ENCODE measurements around the gene STK33.

STK33 gene

DNA sequence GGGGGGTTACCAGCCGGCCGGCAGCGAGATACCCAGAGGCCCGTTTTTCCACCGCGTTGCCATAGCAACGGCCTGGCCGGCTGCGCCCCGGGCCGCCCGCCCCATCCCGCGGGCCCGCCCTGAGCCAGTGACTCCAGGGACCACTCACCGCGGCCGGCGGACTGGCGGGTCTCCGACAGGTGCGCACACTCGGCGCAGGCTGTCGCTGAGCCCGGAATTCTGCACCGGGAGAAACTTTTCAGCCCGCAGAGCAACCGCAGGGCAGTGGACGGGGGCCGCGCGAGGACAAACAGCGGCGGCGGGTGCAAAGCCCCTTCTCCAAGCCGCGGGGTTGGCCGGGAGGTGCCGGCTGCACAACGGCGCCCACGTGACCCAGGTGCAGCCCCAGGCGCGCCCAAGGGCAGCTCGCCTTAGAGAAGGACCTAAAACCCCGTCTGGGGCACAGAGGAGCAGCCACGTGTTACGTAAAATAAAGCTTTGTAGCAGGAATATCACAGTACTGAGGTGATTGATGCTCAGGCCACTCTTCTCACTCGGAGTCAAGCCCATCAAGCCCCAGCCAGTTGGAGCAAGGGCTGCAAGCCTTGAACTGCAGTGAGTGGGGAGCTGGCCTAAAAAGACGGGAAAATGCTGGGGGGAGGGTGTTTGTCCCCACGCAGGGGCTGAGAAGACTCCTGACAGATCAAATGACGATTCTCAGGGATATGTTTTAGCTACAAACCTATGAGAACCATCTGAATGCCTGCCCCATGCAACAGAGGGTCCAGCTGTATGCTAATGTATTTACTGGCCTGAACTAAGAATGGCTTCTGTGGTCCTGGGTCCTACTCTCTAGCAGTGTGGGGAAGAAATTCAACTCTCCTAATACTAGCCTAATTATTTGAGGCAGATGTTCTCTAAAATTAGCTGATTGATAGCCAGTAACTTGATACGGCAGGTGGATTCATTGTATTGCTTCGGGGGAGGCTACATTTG lies at the start of gene STK33:
Gene STK33 (minus strand): TSS at position 294 of the 975 bp plus-strand sequence. CDS start 119,323 bp downstream, outside the sequence.
- no peak for DNase-seq (ENCODE audit: low read depth in 2 of 2)

DNA sequence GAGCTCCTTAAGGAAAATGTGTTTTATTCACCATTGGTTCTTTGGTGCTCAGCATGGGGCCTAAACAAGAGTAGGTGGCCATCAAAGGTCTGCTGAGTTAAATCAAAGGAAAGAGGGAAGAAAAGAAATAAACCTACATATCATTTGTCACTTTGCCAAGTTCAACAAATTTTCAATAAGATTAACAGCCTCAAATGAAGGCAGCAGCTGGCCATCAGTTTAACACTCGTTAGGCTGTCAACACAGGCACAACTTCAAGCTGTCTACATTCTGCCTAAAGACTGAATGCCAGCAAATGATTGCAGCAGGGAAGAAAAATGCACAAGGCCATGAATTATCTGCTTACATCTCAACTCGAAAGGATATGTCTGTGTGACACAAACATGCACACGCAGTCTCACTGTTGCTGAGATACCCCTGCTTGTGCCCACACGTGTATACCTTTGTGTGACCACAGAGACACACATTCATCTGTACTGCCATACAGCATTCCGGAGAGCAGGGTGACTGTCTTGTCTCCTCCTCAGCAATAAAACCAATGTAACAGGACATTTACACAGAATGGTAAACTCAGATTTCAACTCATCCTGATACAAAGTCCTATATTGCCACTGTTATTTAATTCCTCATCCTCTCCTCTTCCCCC lies 48.3 kb upstream of the STK33 start:
- no peak for DNase-seq (ENCODE audit: low read depth in 2 of 2)

DNA sequence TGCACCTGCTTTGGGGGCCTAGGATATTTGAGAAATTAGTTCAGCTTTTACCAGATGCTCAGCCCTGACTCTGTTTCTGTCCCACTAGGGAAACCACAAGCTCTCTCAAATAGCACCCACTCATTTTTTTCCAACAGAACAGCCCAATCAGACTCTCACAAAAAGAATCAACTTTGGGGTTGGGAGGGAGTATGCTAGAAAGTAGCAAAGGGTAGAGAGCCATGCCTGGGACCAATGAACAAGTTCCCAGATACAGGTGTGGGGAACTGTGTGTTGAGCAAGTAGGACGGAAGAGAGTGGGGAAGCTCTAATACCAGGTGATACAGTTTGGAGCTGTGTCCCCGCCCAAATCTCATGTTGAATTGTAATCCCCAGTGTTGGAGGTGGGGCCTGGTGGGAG lies 47.3 kb upstream of the STK33 start:
- DNase-seq (ENCODE audit: low read depth in 2 of 2), result no peak

DNA sequence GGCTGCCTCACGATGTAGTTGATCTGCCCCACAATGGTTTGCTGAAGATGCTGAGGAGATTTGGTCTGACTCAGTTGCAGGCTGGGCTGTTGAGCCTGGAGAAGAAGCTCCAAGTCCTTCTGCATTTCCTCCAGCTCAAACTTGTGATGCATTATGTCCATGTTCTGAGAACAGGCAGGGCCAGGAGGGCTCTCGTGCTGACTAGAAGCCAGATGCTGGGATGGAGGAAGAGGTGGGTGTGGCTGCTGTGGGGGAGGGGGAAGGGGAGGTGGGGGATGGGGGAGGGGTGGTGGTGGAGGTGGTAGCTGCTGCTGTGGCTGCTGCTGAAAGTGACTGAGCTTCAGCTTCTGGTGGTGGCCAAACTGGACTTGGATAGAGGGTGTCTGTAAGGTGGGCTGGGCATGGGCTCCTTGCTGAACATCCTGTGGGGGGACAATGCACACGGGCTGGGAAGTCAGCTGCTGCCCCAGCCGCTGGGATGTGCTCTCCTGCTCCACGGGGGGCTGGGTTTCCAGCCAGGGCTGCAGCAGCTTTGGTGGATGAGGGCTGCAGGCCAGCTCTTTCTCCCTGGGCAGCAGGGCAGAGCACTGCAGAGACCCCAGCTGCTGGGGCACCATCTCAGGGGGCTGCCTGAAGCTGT lies 46.4 kb upstream of the STK33 start:
- DNase-seq (ENCODE audit: low read depth in 2 of 2), result no peak

DNA sequence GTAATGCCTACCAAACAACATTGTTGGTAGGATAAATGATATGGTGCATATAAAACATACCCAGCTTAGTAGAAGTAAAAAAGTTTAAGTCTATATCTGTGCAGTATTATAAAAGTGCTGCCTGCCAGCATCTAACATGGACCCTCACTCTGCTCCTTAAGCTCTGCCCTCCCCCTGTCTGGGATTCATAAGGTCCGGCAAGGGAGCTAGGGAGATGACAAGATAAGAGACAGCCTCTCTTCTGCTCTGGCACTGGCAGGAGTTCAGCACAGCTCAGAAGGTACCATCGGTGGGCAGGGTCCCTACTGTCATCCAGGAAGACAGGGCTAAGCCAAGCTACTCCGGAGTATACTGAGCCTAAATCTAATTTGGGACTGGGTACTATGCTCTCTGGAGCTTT lies 45.6 kb upstream of the STK33 start:
- no peak for DNase-seq (ENCODE audit: low read depth in 2 of 2)

DNA sequence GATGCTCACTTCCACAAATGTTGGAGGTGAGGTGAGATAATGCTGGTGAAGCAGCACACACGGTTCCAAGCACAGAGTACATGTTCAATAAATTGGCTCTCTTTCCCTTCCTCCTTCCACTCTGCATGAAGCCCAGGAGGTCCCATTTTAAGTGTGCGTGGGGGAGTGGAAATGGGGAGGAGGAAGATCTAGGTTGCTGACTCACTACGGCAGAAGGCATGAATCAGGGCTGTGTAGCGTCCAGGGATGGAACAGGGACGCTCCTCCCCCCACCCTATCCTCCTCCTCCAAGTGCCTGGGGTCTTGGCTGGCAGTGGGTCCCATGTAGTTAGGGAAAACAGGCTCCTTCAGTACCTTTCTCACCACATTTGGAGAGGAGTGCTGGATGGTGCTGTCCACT lies 44.3 kb upstream of the STK33 start:
- DNase-seq (ENCODE audit: low read depth in 2 of 2), result no peak

DNA sequence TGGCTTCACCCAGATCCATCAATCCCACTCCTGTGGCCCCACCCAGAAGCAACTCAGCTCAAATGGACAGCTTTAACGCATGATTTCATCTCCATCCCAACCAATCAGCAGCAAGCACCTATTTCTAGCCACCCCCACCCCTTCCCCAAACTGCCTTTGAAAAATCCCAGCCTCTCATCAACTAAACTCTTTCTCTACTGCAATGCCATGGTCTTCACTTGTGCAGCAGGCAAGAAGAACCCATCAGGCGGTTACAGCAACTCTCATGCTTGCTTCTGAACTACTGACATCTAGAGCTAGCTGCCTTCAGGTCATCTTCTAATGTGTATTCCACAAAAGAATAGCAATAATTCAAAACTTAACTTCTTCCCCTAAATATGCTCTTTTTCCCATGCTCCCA lies 42.1 kb upstream of the STK33 start:
- DNase-seq (ENCODE audit: low read depth in 2 of 2), result no peak

DNA sequence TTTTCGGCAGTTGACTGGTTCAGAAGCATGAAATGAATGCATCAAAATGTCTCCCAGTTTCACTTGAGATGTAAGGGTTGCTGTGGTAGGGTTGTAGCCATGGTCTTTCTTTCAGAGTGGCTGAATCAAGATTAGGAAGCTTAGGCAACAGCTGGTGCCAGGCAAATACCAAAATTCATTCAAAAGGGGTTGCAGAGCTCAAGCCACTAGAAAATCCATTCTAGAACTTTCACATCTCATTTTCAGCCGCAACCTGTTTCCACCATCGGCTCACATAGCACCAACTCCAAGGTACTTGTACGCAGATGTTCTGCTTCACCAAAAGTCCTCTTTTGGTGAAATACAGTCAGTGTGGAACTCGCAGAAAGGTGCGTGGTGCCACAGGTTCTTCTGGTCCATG lies 40.5 kb upstream of the STK33 start:
- DNase-seq (ENCODE audit: low read depth in 2 of 2), result no peak

DNA sequence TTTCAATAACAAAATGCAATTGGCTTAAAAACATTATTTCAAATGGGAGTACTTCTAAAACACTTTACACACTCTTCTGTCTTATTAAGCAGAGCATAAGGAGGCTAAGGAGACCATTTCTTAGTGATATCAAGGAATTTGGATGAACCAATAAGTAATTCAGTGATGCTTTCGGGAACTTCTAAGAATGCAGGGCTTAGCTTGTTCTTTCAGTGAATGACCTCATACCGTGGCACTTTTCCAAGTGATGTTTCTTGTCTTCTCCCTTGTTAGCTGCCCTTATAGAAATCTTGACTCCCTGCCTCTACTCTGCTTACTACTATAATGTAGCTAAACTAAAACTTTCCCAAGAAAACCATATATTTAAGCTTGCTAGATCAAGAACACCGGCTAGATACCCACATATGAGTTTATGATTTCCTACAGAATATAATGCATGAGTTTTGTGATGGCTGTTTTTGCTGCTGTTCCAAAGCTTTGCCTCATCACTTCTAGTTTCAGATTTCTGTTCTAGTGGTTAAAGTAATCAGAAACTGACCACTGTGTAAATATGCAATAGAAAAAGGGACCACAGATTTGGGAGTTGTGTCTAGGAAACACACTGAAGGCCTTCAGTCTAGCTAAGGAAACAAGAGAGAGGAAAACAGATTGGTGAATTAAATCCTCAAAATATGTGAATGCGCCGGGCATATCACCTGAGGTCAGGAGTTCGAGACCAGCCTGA lies 37.5 kb upstream of the STK33 start:
- no peak for DNase-seq (ENCODE audit: low read depth in 2 of 2)

DNA sequence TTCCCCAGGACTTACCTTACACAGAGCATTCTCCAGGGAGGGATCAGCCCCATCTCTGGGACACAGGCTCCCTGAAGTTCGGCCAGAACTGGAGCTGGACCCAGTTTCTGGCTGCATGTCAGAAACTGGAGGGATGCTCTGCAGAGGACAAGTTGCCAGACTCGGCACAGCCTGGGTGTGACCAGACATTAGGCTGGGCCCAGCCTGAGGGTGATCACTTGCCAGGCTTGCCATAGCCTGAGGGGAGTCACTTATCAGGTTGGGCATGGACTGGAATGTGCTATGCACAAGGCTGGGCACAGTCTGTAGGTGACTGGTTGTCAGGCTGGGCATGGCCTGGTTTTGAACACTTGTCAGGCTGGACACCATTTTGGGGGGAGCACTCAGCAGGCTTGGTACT lies 30.7 kb upstream of the STK33 start:
- DNase-seq (ENCODE audit: low read depth in 2 of 2), result no peak

DNA sequence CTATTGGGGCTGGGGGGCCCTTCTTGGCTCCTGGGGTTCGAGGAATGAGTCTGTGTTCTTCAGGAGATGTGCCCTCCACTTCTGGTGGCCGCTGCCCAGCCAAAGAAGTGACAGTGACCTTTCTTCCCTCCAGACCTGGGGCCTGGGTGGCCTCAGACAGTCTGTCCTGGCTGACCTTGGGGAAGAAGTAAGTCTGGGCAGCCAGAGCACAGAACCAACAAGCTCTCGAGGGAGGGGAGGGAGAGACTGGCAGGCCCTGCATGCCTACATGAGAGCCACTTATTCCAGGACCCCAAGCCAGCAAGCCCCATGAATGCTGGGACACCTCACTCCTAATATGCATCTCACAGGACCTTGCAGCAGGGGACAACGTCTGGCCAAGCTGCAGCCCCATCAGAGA lies 27.1 kb upstream of the STK33 start:
- DNase-seq (ENCODE audit: low read depth in 2 of 2), result no peak

DNA sequence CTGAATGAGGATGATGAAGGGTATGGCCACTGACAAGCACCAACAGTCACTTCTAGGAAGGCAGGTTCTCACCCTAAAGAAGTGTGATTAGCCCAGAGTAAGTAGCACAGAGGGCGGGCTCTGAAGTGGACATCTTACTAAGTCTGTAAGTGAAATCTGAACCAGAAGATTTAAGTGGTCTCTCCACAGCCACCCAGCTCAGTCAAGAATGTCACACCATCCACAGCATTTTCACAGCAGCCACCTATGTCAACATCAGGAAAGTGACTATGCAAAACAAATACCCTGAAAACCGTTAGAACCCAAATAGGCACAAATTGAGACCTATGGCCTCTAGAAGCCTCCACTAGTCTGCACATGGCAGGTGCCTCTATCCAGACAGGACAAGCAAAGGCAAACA lies 23.0 kb upstream of the STK33 start:
- DNase-seq (ENCODE audit: low read depth in 2 of 2), result no peak

DNA sequence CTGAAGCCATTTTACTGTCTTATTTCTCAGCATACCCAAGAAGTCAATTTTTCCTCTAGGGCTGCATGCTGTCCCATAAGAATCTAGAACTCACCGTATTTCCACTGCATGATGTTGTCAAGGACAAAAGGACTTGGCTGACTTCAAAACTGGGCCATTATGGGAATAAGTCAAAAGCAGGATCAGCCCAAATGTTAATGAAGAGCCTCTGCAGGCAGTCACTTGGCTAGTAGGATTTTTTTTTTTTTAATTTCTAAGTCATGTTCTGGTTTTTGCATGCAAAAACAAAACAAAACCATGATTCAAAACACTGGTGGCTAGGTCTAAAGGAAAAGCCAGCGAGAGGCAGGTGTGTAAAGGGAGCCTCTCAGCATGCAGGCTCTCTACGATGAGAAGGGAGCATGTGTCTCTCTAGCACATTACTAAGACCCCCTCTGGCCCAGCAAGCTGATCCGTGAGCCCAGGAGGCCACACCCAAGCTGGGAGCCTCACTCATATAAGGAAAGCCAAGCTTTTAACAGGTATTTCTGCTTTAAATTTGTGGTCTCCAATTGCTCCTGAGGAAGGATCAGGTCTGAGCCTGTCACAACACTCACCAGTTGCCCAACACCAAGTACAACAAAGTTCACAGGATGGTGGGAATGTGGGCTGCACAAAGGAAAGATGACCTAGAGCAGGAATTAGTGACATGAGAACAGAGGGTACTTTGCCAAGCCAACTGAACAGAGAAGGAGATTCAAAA lies 21.4 kb upstream of the STK33 start:
- DNase-seq (ENCODE audit: low read depth in 2 of 2), result no peak

DNA sequence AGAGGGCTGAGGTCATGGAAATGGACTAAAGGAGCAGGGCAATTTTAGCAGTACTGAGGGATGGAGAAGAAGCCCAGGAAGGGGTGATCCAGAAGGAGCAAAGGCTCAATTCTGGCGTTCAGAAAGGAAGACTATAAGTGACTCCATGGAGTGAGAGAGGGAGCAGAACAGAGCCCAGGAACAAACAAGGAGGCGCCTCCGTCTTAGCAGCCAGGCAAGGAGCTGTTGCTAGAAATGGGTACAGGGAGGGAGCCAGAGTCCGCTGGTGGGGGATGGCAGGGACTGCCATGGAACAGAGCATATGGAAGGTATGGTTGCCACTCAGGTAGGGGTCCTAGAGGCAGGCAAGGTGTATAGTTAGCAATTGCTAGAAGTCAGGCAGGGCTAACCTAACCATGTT lies 20.5 kb upstream of the STK33 start:
- DNase-seq (ENCODE audit: low read depth in 2 of 2), result no peak

DNA sequence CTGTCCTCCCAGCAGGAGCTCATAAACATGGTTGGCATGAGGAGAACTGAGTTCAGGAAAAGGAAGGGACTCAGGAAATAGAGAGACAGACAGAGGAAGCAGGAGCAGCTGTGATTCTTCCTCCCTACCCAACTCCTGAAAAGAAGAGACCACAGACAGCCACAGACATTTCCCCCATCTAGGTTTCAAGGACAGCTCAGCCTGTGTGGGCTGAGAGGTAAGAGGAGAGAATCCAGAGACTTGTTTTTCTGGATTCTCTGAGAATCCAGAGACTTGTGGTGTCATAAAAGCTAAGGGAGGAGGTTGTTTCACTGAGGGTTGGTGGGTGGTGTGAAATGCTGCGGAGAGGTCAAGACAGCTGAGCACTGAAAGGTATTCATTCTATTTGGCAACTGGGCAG lies 19.0 kb upstream of the STK33 start:
- no peak for DNase-seq (ENCODE audit: low read depth in 2 of 2)

DNA sequence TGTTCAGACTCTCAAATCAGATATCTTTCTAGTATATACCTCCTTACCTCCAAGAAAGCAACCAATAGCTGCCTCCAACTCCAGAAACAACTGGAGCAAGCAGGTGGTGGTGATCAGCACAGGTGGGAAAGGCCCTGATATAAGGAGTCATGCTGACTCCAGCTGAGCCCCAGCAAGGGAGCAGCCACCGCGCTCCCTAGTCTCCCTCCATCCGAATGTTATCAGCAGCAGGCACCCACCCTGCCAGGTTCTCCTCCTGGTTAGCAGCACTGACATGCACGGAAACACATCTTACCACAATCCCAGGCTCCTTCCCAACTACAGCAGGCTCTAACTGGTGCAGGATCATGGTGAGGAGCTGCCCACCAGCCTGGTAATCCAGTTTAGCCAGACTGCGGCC lies 18.5 kb upstream of the STK33 start:
- no peak for DNase-seq (ENCODE audit: low read depth in 2 of 2)

DNA sequence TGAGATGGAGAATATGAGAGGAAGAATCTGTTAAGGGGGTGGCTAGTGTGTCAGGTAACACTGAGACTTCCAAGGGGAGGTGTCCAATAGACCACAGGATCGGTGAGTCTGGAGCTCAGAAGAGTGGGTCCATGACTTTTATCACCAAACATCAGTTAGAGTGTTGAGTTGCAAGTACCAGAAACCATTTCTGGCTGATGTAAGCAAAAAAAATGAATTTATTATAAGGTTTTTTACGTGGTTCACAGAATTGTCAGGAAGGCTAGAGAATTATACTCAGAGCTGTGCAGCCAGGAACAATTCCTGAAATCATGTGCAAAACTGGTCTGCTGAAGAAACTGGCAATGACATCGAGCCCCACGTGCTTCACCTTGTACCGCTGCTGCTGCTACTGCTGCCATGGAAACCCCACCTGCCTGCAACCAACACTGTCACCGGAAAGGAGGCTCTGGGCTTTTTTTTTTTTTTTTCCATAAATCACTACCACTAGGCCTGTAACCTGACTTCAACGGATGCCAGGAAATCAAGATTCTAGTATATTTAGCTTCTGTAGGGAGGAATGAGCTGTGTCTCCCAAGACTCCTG lies 16.6 kb upstream of the STK33 start:
- DNase-seq (ENCODE audit: low read depth in 2 of 2), result no peak

DNA sequence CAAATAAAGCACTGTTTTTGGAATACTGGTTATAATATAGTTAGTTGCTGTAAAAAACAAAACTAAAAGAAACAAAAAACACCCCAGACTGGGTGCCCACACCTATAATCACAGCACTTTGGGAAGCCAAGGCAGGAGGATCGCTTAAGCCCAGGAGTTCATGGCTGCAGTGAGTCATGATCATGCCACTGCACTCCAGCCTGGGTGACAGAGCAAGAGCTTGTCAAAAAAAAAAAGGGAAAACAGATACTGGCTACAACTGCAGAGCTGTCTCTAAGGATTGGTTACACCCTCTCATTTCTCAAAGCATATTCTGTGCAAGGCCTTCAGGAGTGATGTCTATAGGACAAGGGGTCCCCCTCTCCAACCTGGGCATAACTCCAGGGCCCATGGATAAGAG lies 14.6 kb upstream of the STK33 start:
- no peak for DNase-seq (ENCODE audit: low read depth in 2 of 2)

DNA sequence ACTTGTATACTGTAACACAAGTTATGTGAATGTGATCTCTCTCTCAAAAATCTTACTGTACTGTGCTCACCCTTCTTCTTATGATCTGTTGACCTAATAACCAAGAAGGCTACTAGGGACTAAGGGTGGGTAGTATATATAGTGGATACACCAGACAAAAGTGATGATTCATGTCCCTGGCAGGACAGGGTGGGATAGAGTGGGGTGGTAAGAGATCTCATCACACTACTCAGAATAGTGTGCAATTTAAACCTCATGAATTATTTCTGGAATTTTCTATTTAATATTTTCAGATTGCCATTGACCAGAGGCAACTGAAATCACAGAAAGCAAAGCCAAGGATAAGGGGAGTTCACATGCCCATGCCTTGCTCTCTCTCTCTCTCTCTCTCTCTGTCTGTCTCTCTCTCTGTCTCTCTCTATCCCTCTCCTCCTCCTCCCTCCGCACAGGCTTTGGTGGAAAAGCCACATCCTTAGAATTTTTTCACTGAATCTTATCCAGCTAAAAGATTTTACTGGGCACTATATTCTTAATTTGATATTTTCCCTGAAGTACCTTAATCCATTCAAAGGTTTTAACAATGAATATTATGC lies 12.0 kb upstream of the STK33 start:
- DNase-seq (ENCODE audit: low read depth in 2 of 2), result no peak

DNA sequence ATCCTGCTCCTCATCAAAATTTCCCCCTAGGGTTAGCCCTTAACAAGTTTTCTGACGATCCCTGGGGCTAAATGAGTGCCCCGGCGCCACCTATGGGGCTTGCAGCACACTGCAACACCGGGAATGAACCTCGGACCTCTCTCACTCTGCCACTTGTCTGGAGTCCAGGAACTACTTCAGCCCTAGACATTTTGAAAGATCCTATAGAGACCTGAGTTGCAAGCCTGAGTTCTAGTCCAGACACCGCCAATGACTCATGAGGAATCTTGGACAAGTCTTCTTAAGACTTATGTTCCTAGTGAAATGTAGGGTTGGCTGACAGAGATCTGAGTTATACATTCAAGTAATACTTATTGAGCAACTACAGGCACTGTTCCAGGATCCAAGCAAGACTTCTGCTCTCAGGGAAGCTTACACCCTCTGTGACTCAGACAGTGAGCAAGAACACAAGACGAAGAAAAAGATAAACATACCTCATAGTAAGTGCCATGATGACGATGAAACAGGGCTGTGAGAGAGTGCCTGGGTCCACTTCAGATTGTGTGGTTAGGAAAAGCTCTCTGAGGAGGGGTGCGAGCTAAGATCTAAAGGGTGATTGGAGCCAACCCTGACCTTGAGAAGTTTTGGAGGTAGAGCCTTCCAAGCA lies 10.2 kb upstream of the STK33 start:
- peak in 1 of 2 donors; percentile 21 for DNase-seq (ENCODE audit: low read depth in 2 of 2)
